DOHH2 (cell line): ENCODE measurements around the gene ZNF581.

Experiments
- H3F3A ChIP-seq: fragments of 200-600 bp; sonication (generic), shearing (Covaris generic); 2 replicates; pipeline ENCODE4 v1.6.0; 2016; ENCODE audit warnings: antibody characterized with exemption, mild to moderate bottlenecking; ENCODE audit not compliant: control insufficient read depth, insufficient read depth
- H3K27ac ChIP-seq: fragments of 200-600 bp; sonication (generic); 2 replicates; pipeline ENCODE4 v1.5.1; 2014; ENCODE audit warnings: low read depth, mild to moderate bottlenecking, low read length, moderate library complexity
- H3K27me3 ChIP-seq: fragments of 200-600 bp; sonication (generic); 2 replicates; pipeline ENCODE4 v1.6.1; 2014; ENCODE audit warnings: mild to moderate bottlenecking, low read length, mixed read lengths; ENCODE audit not compliant: control insufficient read depth
- H3K36me3 ChIP-seq: fragments of 200-600 bp; sonication (generic); 2 replicates; pipeline ENCODE4 v1.6.1; 2014; ENCODE audit warnings: mild to moderate bottlenecking, low read length, moderate library complexity, mixed read lengths; ENCODE audit not compliant: control insufficient read depth
- H3K4me1 ChIP-seq: fragments of 200-600 bp; sonication (generic); 2 replicates; pipeline ENCODE4 v1.6.1; 2014; ENCODE audit warnings: mild to moderate bottlenecking, low read length, mixed read lengths; ENCODE audit not compliant: control insufficient read depth
- H3K4me2 ChIP-seq: fragments of 200-600 bp; sonication (generic); 2 replicates; pipeline ENCODE4 v1.6.0; 2014; ENCODE audit warnings: mild to moderate bottlenecking, low read length, moderate library complexity
- H3K4me3 ChIP-seq: fragments of 200-600 bp; sonication (generic); 2 replicates; pipeline ENCODE4 v1.5.1; 2014; ENCODE audit warnings: mild to moderate bottlenecking, low read length, mixed read lengths
- H3K79me2 ChIP-seq: fragments of 200-600 bp; sonication (generic); 2 replicates; pipeline ENCODE4 v1.6.1; 2014; ENCODE audit warnings: mild to moderate bottlenecking, low read length, mixed read lengths; ENCODE audit not compliant: control insufficient read depth
- H3K9me2 ChIP-seq: fragments of 200-600 bp; sonication (generic); replicated peaks from 2 replicates; pipeline ENCODE4 v1.6.1; 2014; ENCODE audit warnings: mild to moderate bottlenecking, low read length, mixed read lengths; ENCODE audit not compliant: control insufficient read depth
- H3K9me3 ChIP-seq: fragments of 200-600 bp; sonication (generic); 2 replicates; pipeline ENCODE4 v1.6.1; 2014; ENCODE audit warnings: antibody characterized with exemption, low read length, mixed read lengths; ENCODE audit not compliant: control insufficient read depth, insufficient read depth
- H4K20me1 ChIP-seq: fragments of 200-600 bp; sonication (generic); 2 replicates; pipeline ENCODE4 v1.6.0; 2014; ENCODE audit warnings: low read depth, mild to moderate bottlenecking, antibody characterized with exemption, low read length, moderate library complexity; ENCODE audit not compliant: control insufficient read depth, insufficient read depth
- EZH2phosphoT487 ChIP-seq: fragments of 200-600 bp; sonication (generic); IDR thresholded peaks from 2 replicates; pipeline ENCODE4 v1.6.1; 2017; ENCODE audit warnings: borderline replicate concordance, mild to moderate bottlenecking, antibody characterized with exemption, low read length, moderate library complexity, mixed read lengths
- TF ChIP-seq, protein P1 (sequence below): fragments of 200-600 bp; sonication (generic); IDR thresholded peaks from one replicate; pipeline ENCODE4 v1.5.1; 2014; ENCODE audit warnings: antibody characterized with exemption, mild to moderate bottlenecking, low read depth, low read length; ENCODE audit not compliant: poor library complexity, severe bottlenecking

ZNF581 gene

DNA sequence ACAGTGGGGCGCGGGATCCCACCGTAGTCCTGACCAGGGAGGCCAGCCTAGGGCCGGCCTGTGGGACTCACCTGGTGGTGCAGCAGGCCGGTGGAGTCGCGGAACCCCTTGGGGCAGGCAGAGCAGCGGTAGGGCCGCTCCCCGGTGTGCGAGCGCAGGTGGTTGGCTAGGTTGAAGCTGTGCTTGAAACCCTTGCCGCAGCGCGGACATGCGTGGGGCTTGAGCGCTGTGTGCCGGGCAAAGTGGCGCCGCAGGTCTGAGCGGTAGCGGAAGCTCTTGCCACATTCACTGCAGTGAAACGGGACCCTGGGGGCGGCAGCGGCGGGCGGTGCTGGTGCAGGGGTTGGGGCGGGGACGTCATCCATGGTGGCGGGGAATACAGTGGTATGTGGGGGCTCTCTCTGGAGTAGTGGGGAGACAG lies 45.9 kb upstream of the ZNF581 start:
- no peaks in the 10 kb centered on the region for H3K9me2 ChIP-seq
- peaks cover 20% of the 10 kb centered on the region for H3K4me1 ChIP-seq
- peaks cover 9% of the 10 kb centered on the region for H3K79me2 ChIP-seq
- no peak overlapping the region for H3K27ac ChIP-seq
- H3F3A ChIP-seq: peaks cover 11% of the 10 kb centered on the region
- peaks cover 33% of the 10 kb centered on the region for H3K36me3 ChIP-seq
- H3K4me2 ChIP-seq: no peak overlapping the region
- H4K20me1 ChIP-seq: no peaks in the 10 kb centered on the region
- no peaks in the 10 kb centered on the region for H3K27me3 ChIP-seq
- H3K4me3 ChIP-seq: no peak overlapping the region
- TF ChIP-seq EZH2phosphoT487: no peak
- TF ChIP-seq, protein P1, sequence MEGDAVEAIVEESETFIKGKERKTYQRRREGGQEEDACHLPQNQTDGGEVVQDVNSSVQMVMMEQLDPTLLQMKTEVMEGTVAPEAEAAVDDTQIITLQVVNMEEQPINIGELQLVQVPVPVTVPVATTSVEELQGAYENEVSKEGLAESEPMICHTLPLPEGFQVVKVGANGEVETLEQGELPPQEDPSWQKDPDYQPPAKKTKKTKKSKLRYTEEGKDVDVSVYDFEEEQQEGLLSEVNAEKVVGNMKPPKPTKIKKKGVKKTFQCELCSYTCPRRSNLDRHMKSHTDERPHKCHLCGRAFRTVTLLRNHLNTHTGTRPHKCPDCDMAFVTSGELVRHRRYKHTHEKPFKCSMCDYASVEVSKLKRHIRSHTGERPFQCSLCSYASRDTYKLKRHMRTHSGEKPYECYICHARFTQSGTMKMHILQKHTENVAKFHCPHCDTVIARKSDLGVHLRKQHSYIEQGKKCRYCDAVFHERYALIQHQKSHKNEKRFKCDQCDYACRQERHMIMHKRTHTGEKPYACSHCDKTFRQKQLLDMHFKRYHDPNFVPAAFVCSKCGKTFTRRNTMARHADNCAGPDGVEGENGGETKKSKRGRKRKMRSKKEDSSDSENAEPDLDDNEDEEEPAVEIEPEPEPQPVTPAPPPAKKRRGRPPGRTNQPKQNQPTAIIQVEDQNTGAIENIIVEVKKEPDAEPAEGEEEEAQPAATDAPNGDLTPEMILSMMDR: no peak
- no peaks in the 10 kb centered on the region for H3K9me3 ChIP-seq

DNA sequence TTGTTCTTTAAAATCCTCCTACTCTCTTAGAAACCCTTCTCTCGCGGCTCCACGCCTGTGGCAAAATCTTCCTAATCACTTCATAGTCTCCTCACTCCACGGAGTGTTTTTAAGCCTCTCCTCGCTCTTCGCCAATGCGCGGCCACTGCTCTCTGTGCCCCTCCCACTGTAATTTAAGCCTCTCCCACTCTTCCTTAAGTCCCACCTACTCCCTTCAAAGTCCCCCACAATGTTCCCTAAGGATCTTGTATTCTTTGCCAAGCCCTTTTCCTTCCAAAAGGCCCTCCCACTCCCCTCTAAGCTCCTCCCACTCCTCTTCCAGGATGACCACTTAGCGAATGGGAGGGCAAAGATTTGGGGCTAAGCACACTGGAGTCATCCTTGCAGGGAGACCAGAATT lies 45.4 kb upstream of the ZNF581 start:
- H3K4me3 ChIP-seq: peak overlapping the region; percentile 84; the same call in 1 of the 2 replicates

DNA sequence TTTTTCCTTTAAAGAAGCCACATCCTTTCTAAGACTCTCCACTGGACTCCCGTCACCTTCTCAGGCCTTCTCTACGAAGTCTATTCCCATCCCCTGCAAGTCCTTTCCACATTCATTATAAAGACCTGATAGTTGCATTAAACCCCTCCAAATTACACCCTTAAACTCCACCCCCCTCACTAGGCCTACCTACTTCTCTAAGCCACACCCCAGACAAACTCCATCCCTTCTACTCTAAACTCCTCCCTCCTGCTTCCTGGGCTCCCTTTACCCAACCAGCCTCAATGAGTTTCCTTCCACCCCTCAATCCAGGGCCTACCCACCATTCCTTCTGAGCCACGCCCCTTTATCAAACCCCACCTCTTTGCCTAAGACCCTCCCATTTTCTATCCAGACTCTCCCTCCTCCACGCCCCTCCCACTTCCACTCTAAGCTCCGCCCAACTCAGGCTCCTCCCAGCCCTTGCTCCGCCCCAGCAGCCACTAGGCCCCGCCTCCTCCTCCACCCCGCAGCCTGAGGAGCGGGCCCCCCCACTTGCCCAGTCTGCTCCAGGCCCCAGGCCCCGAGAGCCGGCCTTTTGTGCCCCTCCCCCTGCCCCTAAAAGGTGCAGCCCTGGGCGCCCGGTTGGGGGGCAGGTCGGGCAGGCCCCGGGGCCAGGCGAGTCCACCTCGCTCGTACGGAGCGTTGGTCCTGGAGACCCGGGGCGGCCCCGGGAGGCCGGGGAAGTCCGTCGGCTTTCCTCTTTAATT lies 44.6 kb upstream of the ZNF581 start:
- Histone ChIP-seq H3K36me3 (peaks cover 33% of the 10 kb centered on the region), H3K4me1 (peaks cover 28% of the 10 kb centered on the region), H3K79me2 (peaks cover 9% of the 10 kb centered on the region), H3K9me3 (no peaks in the 10 kb centered on the region), H3K27ac (peak overlapping the region; percentile 88), H3K9me2 (no peaks in the 10 kb centered on the region), H4K20me1 (no peaks in the 10 kb centered on the region), H3F3A (peaks cover 11% of the 10 kb centered on the region), H3K4me3 (peak overlapping the region; percentile 84), H3K4me2 (peak overlapping the region; percentile 84), H3K27me3 (no peaks in the 10 kb centered on the region)
- TF ChIP-seq, protein P1: no peak
- no peak for TF ChIP-seq EZH2phosphoT487

More for the DNA sequence above, 45.4 kb upstream of the ZNF581 start:
- H3K9me3 ChIP-seq: no peaks in the 10 kb centered on the region
- peaks cover 20% of the 10 kb centered on the region for H3K4me1 ChIP-seq
- H3K36me3 ChIP-seq: peaks cover 33% of the 10 kb centered on the region
- H3K27me3 ChIP-seq: no peaks in the 10 kb centered on the region
- H3F3A ChIP-seq: peaks cover 11% of the 10 kb centered on the region
- H3K27ac ChIP-seq: no peak overlapping the region
- H3K9me2 ChIP-seq: no peaks in the 10 kb centered on the region
- H3K4me2 ChIP-seq: peak overlapping the region; percentile 84
- H4K20me1 ChIP-seq: no peaks in the 10 kb centered on the region
- H3K79me2 ChIP-seq: peaks cover 9% of the 10 kb centered on the region
- TF ChIP-seq, protein P1: no peak
- TF ChIP-seq EZH2phosphoT487: no peak
